ENCODE results near the gene FBXL12.
A peak's percentile ranks its signal among the peaks of the same experiment; 100 is the strongest.

GRCh38 chr19:9768175-9769112, 50.4 kb downstream of the FBXL12 start, which contains the start of gene ZNF846:
- no peak for TF ChIP-seq CTCF (IDR thresholded peaks at IDR 0.05)
- peak in 1 of 4 donors; percentile 36 for TF ChIP-seq POLR2A (IDR thresholded peaks at IDR 0.05)
- TF ChIP-seq EP300 (IDR thresholded peaks at IDR 0.05) = no peak
- peak; percentile 81 to 94 (median 84) for TF ChIP-seq POLR2AphosphoS5 (IDR thresholded peaks at IDR 0.05)
